Left ventricle myocardium inferior (tissue), 1 donor: ENCODE data around the gene CALCR. TPM values are rescaled to one million over a fixed set of nuclear protein-coding genes. Genes with fewer than 3 reads are reported as not detected.

Experiments
- DNase-seq: peaks from one replicate; pipeline ENCODE4 v3.0.0-alpha.2; 2020
- H3K27ac ChIP-seq: fragments of 200-600 bp; replicated peaks from 2 replicates; pipeline ENCODE4 v1.8.0; 2021
- H3K27me3 ChIP-seq: fragments of 200-600 bp; 2 replicates; pipeline ENCODE4 v1.8.0; 2021; ENCODE audit warnings: low read depth
- H3K36me3 ChIP-seq: fragments of 200-600 bp; 2 replicates; pipeline ENCODE4 v1.8.0; 2021
- H3K4me1 ChIP-seq: fragments of 200-600 bp; 2 replicates; pipeline ENCODE4 v1.8.0; 2021
- H3K4me3 ChIP-seq: fragments of 200-600 bp; 2 replicates; pipeline ENCODE4 v1.8.0; 2021; ENCODE audit warnings: mild to moderate bottlenecking, moderate library complexity
- H3K9me3 ChIP-seq: fragments of 200-600 bp; replicated peaks from 2 replicates; pipeline ENCODE4 v1.8.0; 2021
- CTCF ChIP-seq: fragments of 200-600 bp; IDR thresholded peaks from 2 replicates; pipeline ENCODE4 v1.8.0; 2021; ENCODE audit warnings: antibody characterized with exemption, mild to moderate bottlenecking, borderline replicate concordance
- intact Hi-C: fragments of 100-400 bp; cut with micrococcal nuclease; formaldehyde crosslinking; loops from one replicate; pipeline ENCODE4 v1.11.0; 2022
- total RNA-seq: library from RNA; stranded (reverse); fragmentation: NEBNext Ultra II Directional; extraction: Animal tissue kit (Norgen Biotek cat#: 25700); gene quantifications from one replicate; pipeline ENCODE4 v1.2.1, GENCODE V29; 2021
- donor health status: DM: no; HTN: yes; CAD: no; lungs with severe emphysema.

CALCR gene
- total RNA-seq, 1 donor from 2014 or later, result 0.08 TPM

- no peak for TF ChIP-seq CTCF
- no peak for DNase-seq
- intact Hi-C loops, result no loop called here
Measured at GRCh38 chr7:93566876-93567275, 7.6 kb downstream of the CALCR start.

DNA sequence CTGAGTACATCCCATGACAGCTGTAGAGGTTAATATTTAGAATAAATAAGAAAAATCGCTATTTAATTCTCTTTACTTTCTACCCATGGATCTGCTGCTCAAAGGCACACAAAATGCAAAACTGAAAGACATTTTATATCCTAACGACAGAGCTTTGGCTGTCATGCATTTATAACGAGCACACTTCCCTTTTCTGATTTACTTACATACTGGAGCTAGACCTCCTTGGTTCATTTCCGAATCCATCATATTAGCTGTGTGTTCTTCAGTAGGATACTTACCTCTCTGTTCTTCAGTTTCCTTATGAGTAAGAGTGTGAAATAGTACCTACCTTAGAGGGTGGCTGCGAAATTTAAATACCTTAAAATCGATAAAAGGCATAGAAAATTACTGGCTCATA lies 10.9 kb downstream of the CALCR start:
- H3K27ac ChIP-seq, result no peak overlapping the region
- no peak overlapping the region for H3K4me3 ChIP-seq
- no peak for DNase-seq
- peaks cover 7% of the 10 kb centered on the region for H3K27me3 ChIP-seq
- H3K4me1 ChIP-seq, result no peaks in the 10 kb centered on the region
- TF ChIP-seq CTCF, result no peak
- H3K9me3 ChIP-seq, result no peaks in the 10 kb centered on the region
- no peaks in the 10 kb centered on the region for H3K36me3 ChIP-seq
- intact Hi-C loops, result no loop called here

More at GRCh38 chr7:93566876-93567275, 7.6 kb downstream of the CALCR start:
- no peak overlapping the region for H3K4me3 ChIP-seq
- no peaks in the 10 kb centered on the region for H3K4me1 ChIP-seq
- H3K9me3 ChIP-seq, result no peaks in the 10 kb centered on the region
- H3K36me3 ChIP-seq, result no peaks in the 10 kb centered on the region
- H3K27ac ChIP-seq, result no peak overlapping the region
- H3K27me3 ChIP-seq, result peaks cover 20% of the 10 kb centered on the region

GRCh38 chr7:93562936-93563335 lies 11.6 kb downstream of the CALCR start:
- Histone ChIP-seq H3K27me3 (peaks cover 7% of the 10 kb centered on the region), H3K4me1 (no peaks in the 10 kb centered on the region), H3K36me3 (no peaks in the 10 kb centered on the region), H3K4me3 (no peak overlapping the region), H3K27ac (no peak overlapping the region), H3K9me3 (no peaks in the 10 kb centered on the region)
- no peak for DNase-seq
- TF ChIP-seq CTCF, result no peak
- intact Hi-C loops, result no loop called here

GRCh38 chr7:93562106-93562505 lies 12.4 kb downstream of the CALCR start:
- no peaks in the 10 kb centered on the region for H3K36me3 ChIP-seq
- H3K4me1 ChIP-seq, result no peaks in the 10 kb centered on the region
- no peak overlapping the region for H3K27ac ChIP-seq
- peaks cover 7% of the 10 kb centered on the region for H3K27me3 ChIP-seq
- TF ChIP-seq CTCF, result no peak
- H3K9me3 ChIP-seq, result no peaks in the 10 kb centered on the region
- DNase-seq, result no peak
- H3K4me3 ChIP-seq, result no peak overlapping the region
- intact Hi-C loops, result no loop called here

DNA sequence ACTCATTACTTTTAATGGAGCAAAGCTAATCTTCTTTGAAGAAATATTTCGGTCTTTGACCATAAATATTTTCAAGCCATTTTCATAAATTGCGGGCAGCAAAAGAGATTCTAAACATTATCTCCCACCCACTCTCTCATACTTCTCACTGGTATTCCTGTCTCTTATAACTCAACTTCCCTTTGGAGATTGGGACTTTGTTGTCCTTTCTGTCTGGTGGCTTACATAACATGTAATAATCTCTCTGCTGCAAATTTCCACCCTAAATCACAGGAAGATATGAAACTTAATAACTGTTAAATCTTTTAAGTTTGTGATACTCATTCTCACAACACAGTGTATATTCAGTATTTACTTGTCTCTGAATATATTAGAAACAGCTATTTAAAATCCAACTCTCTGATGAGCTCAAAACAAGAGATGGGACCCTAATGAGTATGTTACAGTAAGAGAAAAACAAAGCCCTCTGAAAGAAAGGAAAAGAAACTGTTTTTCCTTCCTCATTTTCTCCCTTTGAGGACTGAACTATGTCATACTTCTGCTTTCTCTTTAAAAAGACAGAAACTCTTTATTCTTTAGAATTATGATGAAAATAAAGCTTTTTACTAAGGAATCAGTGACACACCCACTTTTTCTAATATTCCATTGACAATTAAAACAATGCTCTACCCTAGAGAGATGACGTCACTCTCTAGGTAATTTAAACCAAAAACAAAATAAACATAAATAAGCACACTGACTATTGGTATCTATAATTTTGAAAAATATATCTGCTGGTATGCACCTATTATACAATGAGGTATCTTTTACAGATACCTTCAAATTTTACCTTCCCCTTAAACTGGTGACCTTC lies 14.7 kb downstream of the CALCR start:
- H3K9me3 ChIP-seq, result no peaks in the 10 kb centered on the region
- no peaks in the 10 kb centered on the region for H3K36me3 ChIP-seq
- TF ChIP-seq CTCF, result no peak
- no peak for DNase-seq
- peak overlapping the region; percentile 25 for H3K27ac ChIP-seq
- peaks cover 7% of the 10 kb centered on the region for H3K27me3 ChIP-seq
- intact Hi-C loops, result loop anchor here (10.0 kb wide), 1 partner anchor 315 kb away; no protein-coding TSS in a partner anchor
- H3K4me3 ChIP-seq, result no peak overlapping the region
- H3K4me1 ChIP-seq, result no peaks in the 10 kb centered on the region
